IMR-90 (cell line): ENCODE results near the gene CCDC88B. TPM values are rescaled to one million over a fixed set of nuclear protein-coding genes. Genes with fewer than 3 reads are reported as not detected.
A peak's percentile ranks its signal among the peaks of the same experiment; 100 is the strongest.

Experiments
- ATAC-seq: fragments of 200-7000 bp; cut with Tn5 transposase; 2 replicates; pipeline ENCODE4 v1.9.1; 2020; ENCODE audit warnings: low read depth, mild to moderate bottlenecking, moderate library complexity
- BruUV-seq: library from RNA; stranded (reverse); fragments of 400-500 nt; replicated peaks from 2 replicates; lab custom pipeline; 2021; lab: Mats Ljungman, UMichigan
- CTCF ChIA-PET: fragments of 300-600 bp; formaldehyde crosslinking; extraction: SDS; loops from one replicate; lab custom pipeline; 2021; ENCODE audit warnings: antibody characterized with exemption; lab: Yijun Ruan, JAX
- POLR2A ChIA-PET: fragments of 300-600 bp; sonication (Branson Sonifier 250); formaldehyde crosslinking; loops from one replicate; lab custom pipeline; 2022; ENCODE audit warnings: antibody characterized with exemption; ENCODE audit not compliant: unreplicated experiment; lab: Charles Lee
- DNase-seq: peaks from one replicate; pipeline ENCODE4 v3.0.0; 2013
- H2AFZ ChIP-seq: replicated peaks from 2 replicates; pipeline ENCODE3; 2013; ENCODE audit warnings: low read length, mild to moderate bottlenecking; ENCODE audit not compliant: poor library complexity
- H2AK5ac ChIP-seq: 2 replicates; pipeline ENCODE4 v1.6.1; 2013; ENCODE audit warnings: low read depth, low read length, inconsistent platforms
- H2AK9ac ChIP-seq: replicated peaks from 2 replicates; pipeline ENCODE3; 2013; ENCODE audit warnings: mild to moderate bottlenecking, low read depth, low read length, moderate library complexity; ENCODE audit not compliant: poor library complexity
- H2BK120ac ChIP-seq: 2 replicates; pipeline ENCODE4 v1.6.1; 2013; ENCODE audit warnings: low read depth, low read length, inconsistent platforms
- H2BK15ac ChIP-seq: 3 replicates; pipeline ENCODE4 v1.6.1; 2013; ENCODE audit warnings: low read depth, low read length, inconsistent platforms
- H2BK20ac ChIP-seq: 2 replicates; pipeline ENCODE4 v1.6.1; 2013; ENCODE audit warnings: low read depth, mild to moderate bottlenecking, inconsistent platforms, low read length, moderate library complexity
- H2BK5ac ChIP-seq: 2 replicates; pipeline ENCODE4 v1.6.1; 2013; ENCODE audit warnings: mild to moderate bottlenecking, low read depth, low read length, inconsistent platforms; ENCODE audit not compliant: poor library complexity, severe bottlenecking
- H3K14ac ChIP-seq: replicated peaks from 2 replicates; pipeline ENCODE4 v1.6.1; 2013; ENCODE audit warnings: low read depth, low read length, inconsistent platforms
- H3K18ac ChIP-seq: 2 replicates; pipeline ENCODE4 v1.6.1; 2013; ENCODE audit warnings: low read depth, low read length, control low read depth
- H3K23ac ChIP-seq: 2 replicates; pipeline ENCODE4 v1.6.1; 2013; ENCODE audit warnings: low read depth, low read length, inconsistent platforms
- H3K27ac ChIP-seq: 2 replicates; pipeline ENCODE4 v1.5.1; 2013; ENCODE audit warnings: mild to moderate bottlenecking, control low read depth, low read length; ENCODE audit not compliant: insufficient read depth
- H3K27me3 ChIP-seq: 2 replicates; pipeline ENCODE4 v1.6.1; 2013; ENCODE audit warnings: low read length; ENCODE audit not compliant: control insufficient read depth, insufficient read depth
- H3K36me3 ChIP-seq: 2 replicates; pipeline ENCODE4 v1.6.1; 2013; ENCODE audit warnings: low read length, mixed read lengths; ENCODE audit not compliant: control insufficient read depth, insufficient read depth
- H3K4ac ChIP-seq: 2 replicates; pipeline ENCODE4 v1.6.1; 2013; ENCODE audit warnings: low read depth, low read length, inconsistent platforms
- H3K4me1 ChIP-seq: 2 replicates; pipeline ENCODE4 v1.6.1; 2013; ENCODE audit warnings: low read length, mixed read lengths; ENCODE audit not compliant: control insufficient read depth, insufficient read depth
- H3K4me2 ChIP-seq: 2 replicates; pipeline ENCODE4 v1.6.1; 2013; ENCODE audit warnings: low read depth, mild to moderate bottlenecking, control low read depth, low read length, moderate library complexity
- H3K4me3 ChIP-seq: 2 replicates; pipeline ENCODE4 v1.5.1; 2013; ENCODE audit warnings: low read depth, mild to moderate bottlenecking, control low read depth, low read length, moderate library complexity; ENCODE audit not compliant: insufficient read depth
- H3K56ac ChIP-seq: 2 replicates; pipeline ENCODE4 v1.6.1; 2013; ENCODE audit warnings: low read length, inconsistent platforms; ENCODE audit not compliant: insufficient read depth; ENCODE audit errors: extremely low read depth
- H3K79me1 ChIP-seq, 2 experiments: 2 replicates each; pipeline ENCODE4 v1.6.1; 2013; ENCODE audit warnings: low read length in 2 of 2, inconsistent platforms in 1 of 2, low read depth in 1 of 2
- H3K9ac ChIP-seq: 2 replicates; pipeline ENCODE4 v1.6.1; 2013; ENCODE audit warnings: low read depth, low read length, control low read depth
- H3K9me1 ChIP-seq: 2 replicates; pipeline ENCODE4 v1.6.1; 2013; ENCODE audit warnings: low read length, inconsistent platforms; ENCODE audit not compliant: insufficient read depth
- H3K9me3 ChIP-seq: 2 replicates; pipeline ENCODE4 v1.6.1; 2013; ENCODE audit warnings: low read length; ENCODE audit not compliant: control insufficient read depth, insufficient read depth
- H4K20me1 ChIP-seq: 2 replicates; pipeline ENCODE4 v1.6.1; 2013; ENCODE audit warnings: low read length, inconsistent platforms; ENCODE audit not compliant: insufficient read depth
- H4K5ac ChIP-seq: 2 replicates; pipeline ENCODE4 v1.6.1; 2013; ENCODE audit warnings: mild to moderate bottlenecking, low read depth, low read length, control low read depth
- H4K8ac ChIP-seq, 2 experiments: 2 replicates each; pipeline ENCODE4 v1.6.1; 2013; ENCODE audit warnings: low read depth in 2 of 2, low read length in 2 of 2, control low read depth in 1 of 2, inconsistent platforms in 1 of 2
- H4K91ac ChIP-seq: 2 replicates; pipeline ENCODE4 v1.6.1; 2013; ENCODE audit warnings: low read depth, low read length, inconsistent platforms; ENCODE audit not compliant: insufficient read depth
- BHLHE40 ChIP-seq: fragments of 150-350 bp; IDR thresholded peaks from 2 replicates; pipeline ENCODE4 v1.6.1; 2016; ENCODE audit warnings: mild to moderate bottlenecking, low read depth, low read length
- CHD1 ChIP-seq: IDR thresholded peaks from 2 replicates; pipeline ENCODE4 v1.6.1; 2012; ENCODE audit warnings: low read depth, low read length, improper control_type of control experiment
- CTCF ChIP-seq: conservative IDR thresholded peaks from 2 replicates; pipeline ENCODE4 v1.5.1; 2012; ENCODE audit warnings: mild to moderate bottlenecking, low read depth, low read length, improper control_type of control experiment
- ELK1 ChIP-seq: fragments of 150-350 bp; IDR thresholded peaks from 2 replicates; pipeline ENCODE4 v1.6.1; 2016; ENCODE audit warnings: low read depth, mild to moderate bottlenecking, low read length, moderate library complexity, borderline replicate concordance
- FOS ChIP-seq: fragments of 150-350 bp; IDR thresholded peaks from 2 replicates; pipeline ENCODE4 v1.6.1; 2016; ENCODE audit warnings: low read depth, low read length
- MAFK ChIP-seq: IDR thresholded peaks from 2 replicates; pipeline ENCODE4 v1.6.1; 2012; ENCODE audit warnings: low read depth, low read length, improper control_type of control experiment
- MAZ ChIP-seq: IDR thresholded peaks from 2 replicates; pipeline ENCODE4 v1.6.1; 2012; ENCODE audit warnings: low read depth, mild to moderate bottlenecking, low read length, improper control_type of control experiment, moderate library complexity, borderline replicate concordance
- NFE2L2 ChIP-seq: fragments of 150-350 bp; IDR thresholded peaks from 2 replicates; pipeline ENCODE4 v1.6.1; 2016; ENCODE audit warnings: low read depth, mild to moderate bottlenecking, low read length
- POLR2A ChIP-seq: IDR thresholded peaks from 2 replicates; pipeline ENCODE4 v1.6.1; 2012; ENCODE audit warnings: mild to moderate bottlenecking, low read depth, low read length
- RAD21 ChIP-seq: IDR thresholded peaks from 2 replicates; pipeline ENCODE4 v1.6.1; 2012; ENCODE audit warnings: low read length, improper control_type of control experiment
- RCOR1 ChIP-seq: IDR thresholded peaks from 2 replicates; pipeline ENCODE4 v1.6.1; 2012; ENCODE audit warnings: mild to moderate bottlenecking, low read length, improper control_type of control experiment; ENCODE audit not compliant: insufficient replicate concordance
- RFX5 ChIP-seq: IDR thresholded peaks from 2 replicates; pipeline ENCODE4 v1.8.0; 2012; ENCODE audit warnings: low read depth, mild to moderate bottlenecking, low read length, moderate library complexity
- SMC3 ChIP-seq: fragments of 150-350 bp; IDR thresholded peaks from 2 replicates; pipeline ENCODE4 v1.6.1; 2016; ENCODE audit warnings: low read depth, mild to moderate bottlenecking, antibody characterized with exemption, low read length, moderate library complexity
- WGBS, 2 experiments: methylation state at CpG; one replicate each; pipeline versions ENCODE4 v1.1.5 to v1.1.7; 2013; ENCODE audit warnings: missing lambda C conversion rate in 2 of 2; ENCODE audit not compliant: insufficient read length in 1 of 2; ENCODE audit errors: extremely low coverage in 2 of 2; 5-methylcytosine and 5-hydroxymethylcytosine counted together
- dilution Hi-C: fragments of 300-500 bp; cut with HindIII; formaldehyde crosslinking; loops from one replicate; pipeline ENCODE4 v1.14.3; 2018; ENCODE audit warnings: low sequenced_read_pairs; ENCODE audit not compliant: unreplicated experiment
- in situ Hi-C: fragments of 300-500 bp; cut with MboI; formaldehyde crosslinking; loops from 3 replicates; pipeline ENCODE4 v1.14.3; 2019; ENCODE audit warnings: low sequenced_read_pairs, inconsistent platforms, mixed read lengths
- intact Hi-C: fragments of 100-400 bp; cut with micrococcal nuclease; formaldehyde crosslinking; loops from 2 replicates; pipeline ENCODE4 v1.10.0; 2022
- polyA plus RNA-seq, 3 experiments: library from polyadenylated mRNA; depleted of rRNA; stranded (reverse); fragments of >200 nt; gene quantifications; 2 replicates each; pipeline ENCODE4 v1.2.3, GENCODE V29; 2012; ENCODE audit warnings: low replicate concordance in 1 of 3
- total RNA-seq: library from RNA; depleted of rRNA; stranded (reverse); fragments of >200 nt; gene quantifications from 2 replicates; pipeline ENCODE4 v1.2.3, GENCODE V29; 2012

The CCDC88B gene
- total and polyA plus RNA-seq, 2 of the 4 experiments (the other 2 are of a cell fraction), result 1.3 to 2.5 TPM

- H3K79me1 ChIP-seq, result peaks cover 2 to 34% of the 10 kb centered on the region in 2 experiments
- no peak for TF ChIP-seq RAD21
- TF ChIP-seq FOS, result no peak
- no peak for TF ChIP-seq CTCF
- TF ChIP-seq RCOR1, result no peak
- no peak for TF ChIP-seq CHD1
- no peak for TF ChIP-seq ELK1
- no peak for TF ChIP-seq MAZ
- no peak for TF ChIP-seq NFE2L2
- no peak for TF ChIP-seq MAFK
- no peak for TF ChIP-seq BHLHE40
- no peak for TF ChIP-seq RFX5
- no peak for TF ChIP-seq SMC3
- TF ChIP-seq POLR2A, result no peak
- H4K20me1 ChIP-seq, result no peaks in the 10 kb centered on the region
- in situ Hi-C loops, result no loop called here
- DNase-seq (peak; percentile 28), ATAC-seq (peak; percentile 29; the same call in 1 of the 2 replicates)
- no peak overlapping the region for H3K4ac ChIP-seq
- H2BK15ac ChIP-seq, result no peak overlapping the region
- no peaks in the 10 kb centered on the region for H3K9me3 ChIP-seq
- no peak overlapping the region for H3K18ac ChIP-seq
- H3K56ac ChIP-seq, result no peak overlapping the region
- WGBS, 2 experiments, result no CpG with 5 or more reads among the region's 1 CpG
- H2BK120ac ChIP-seq, result no peak overlapping the region
- no TSS peak for BruUV-seq
- no peaks in the 10 kb centered on the region for H3K27me3 ChIP-seq
- POLR2A ChIA-PET, result interaction anchor here (0.6 kb wide), 1 partner anchor 1122 kb away, joined by 3 read pairs; no protein-coding TSS in a partner anchor
- peaks cover 57% of the 10 kb centered on the region for H3K36me3 ChIP-seq
- dilution Hi-C loops, result no loop called here
- no peak overlapping the region for H3K9ac ChIP-seq
- H3K9me1 ChIP-seq, result peaks cover 4% of the 10 kb centered on the region; the same call in 1 of the 2 replicates
- no peak overlapping the region for H3K23ac ChIP-seq
- no peak overlapping the region for H2BK20ac ChIP-seq
- no peak overlapping the region for H3K4me2 ChIP-seq
- no peak overlapping the region for H4K5ac ChIP-seq
- CTCF ChIA-PET, result no interaction called here
- no peak overlapping the region for H4K8ac ChIP-seq
- no peak overlapping the region for H3K4me3 ChIP-seq
- no peak overlapping the region for H2AK9ac ChIP-seq
- intact Hi-C loops, result no loop called here
- no peak overlapping the region for H3K27ac ChIP-seq
- no peak overlapping the region for H3K14ac ChIP-seq
- no peak overlapping the region for H4K91ac ChIP-seq
- H2AK5ac ChIP-seq, result no peak overlapping the region
- no peaks in the 10 kb centered on the region for H3K4me1 ChIP-seq
- H2BK5ac ChIP-seq, result no peak overlapping the region
- no peak overlapping the region for H2AFZ ChIP-seq
Measured at GRCh38 chr11:64366751-64367150, 26.7 kb downstream of the CCDC88B start.
